Neural cell (in vitro differentiated cells): ENCODE results near the gene IMMP2L. TPM values are rescaled to one million over a fixed set of nuclear protein-coding genes. Genes with fewer than 3 reads are reported as not detected.

ENCODE experiments used
- H2AFZ ChIP-seq: fragments of 200-600, 300-800 bp; sonication (generic), shearing (Covaris generic); 2 replicates; pipeline ENCODE4 v1.6.0; 2014; ENCODE audit warnings: low read depth, mild to moderate bottlenecking, antibody characterized with exemption, low read length, moderate library complexity
- H3F3A ChIP-seq: fragments of 200-600 bp; shearing (Covaris generic); 2 replicates; pipeline ENCODE4 v1.6.1; 2016; ENCODE audit warnings: mild to moderate bottlenecking, moderate library complexity, mixed read lengths, antibody characterized with exemption, low read length; ENCODE audit not compliant: insufficient read depth, poor library complexity, severe bottlenecking
- H3K27ac ChIP-seq: fragments of 200-600, 300-800 bp; sonication (generic), shearing (Covaris generic); 2 replicates; pipeline ENCODE4 v1.5.1; 2014; ENCODE audit warnings: mild to moderate bottlenecking, low read length, moderate library complexity
- H3K27me3 ChIP-seq: fragments of 300-800, 200-600 bp; sonication (generic), shearing (Covaris generic); 2 replicates; pipeline ENCODE4 v1.6.0; 2014; ENCODE audit warnings: mild to moderate bottlenecking, low read depth, low read length, moderate library complexity; ENCODE audit not compliant: insufficient read depth
- H3K36me3 ChIP-seq: fragments of 300-800, 200-600 bp; sonication (generic), shearing (Covaris generic); 2 replicates; pipeline ENCODE4 v1.5.1; 2014; ENCODE audit warnings: mild to moderate bottlenecking, antibody characterized with exemption, low read length, moderate library complexity; ENCODE audit not compliant: insufficient read depth
- H3K4me2 ChIP-seq: fragments of 300-800, 200-600 bp; sonication (generic), shearing (Covaris generic); 2 replicates; pipeline ENCODE4 v1.6.0; 2014; ENCODE audit warnings: mild to moderate bottlenecking, low read length
- H3K4me3 ChIP-seq: fragments of 300-800, 200-600 bp; sonication (generic), shearing (Covaris generic); 2 replicates; pipeline ENCODE4 v1.5.1; 2014; ENCODE audit warnings: mild to moderate bottlenecking, low read length, moderate library complexity
- H3K79me2 ChIP-seq: fragments of 200-600 bp; shearing (Covaris generic); replicated peaks from 2 replicates; pipeline ENCODE4 v1.6.0; 2014; ENCODE audit warnings: mild to moderate bottlenecking, low read length, moderate library complexity; ENCODE audit not compliant: insufficient read depth
- H3K9ac ChIP-seq: fragments of 300-800, 200-600 bp; sonication (generic), shearing (Covaris generic); 2 replicates; pipeline ENCODE4 v1.6.1; 2016; ENCODE audit warnings: mild to moderate bottlenecking, low read length, mixed read lengths
- H3K9me2 ChIP-seq: fragments of 200-600 bp; shearing (Covaris generic); 2 replicates; pipeline ENCODE4 v1.6.1; 2016; ENCODE audit warnings: mild to moderate bottlenecking, low read length, mixed read lengths; ENCODE audit not compliant: insufficient read depth
- H3K9me3 ChIP-seq: fragments of 200-600, 300-800 bp; sonication (generic), shearing (Covaris generic); 2 replicates; pipeline ENCODE4 v1.6.1; 2016; ENCODE audit warnings: mild to moderate bottlenecking, mixed run types, low read length, moderate library complexity, mixed read lengths
- H4K20me1 ChIP-seq: fragments of 200-600 bp; shearing (Covaris generic); 2 replicates; pipeline ENCODE4 v1.6.1; 2016; ENCODE audit warnings: mild to moderate bottlenecking, mixed run types; ENCODE audit not compliant: insufficient read depth
- CTCF ChIP-seq: fragments of 450-650 bp; IDR thresholded peaks from 2 replicates; pipeline ENCODE4 v1.5.1; 2014; ENCODE audit warnings: antibody characterized with exemption, mild to moderate bottlenecking, moderate library complexity; ENCODE audit not compliant: poor library complexity, severe bottlenecking
- EP300 ChIP-seq: fragments of 450-650 bp; conservative IDR thresholded peaks from 2 replicates; pipeline ENCODE4 v1.6.1; 2014; ENCODE audit warnings: antibody characterized with exemption, mild to moderate bottlenecking, moderate library complexity; ENCODE audit not compliant: poor library complexity, severe bottlenecking
- EZH2 ChIP-seq: fragments of 200-600, 300-800 bp; shearing (Covaris generic), sonication (generic); IDR thresholded peaks from 2 replicates; pipeline ENCODE4 v1.6.1; 2014; ENCODE audit warnings: antibody characterized with exemption, low read length, borderline replicate concordance, mild to moderate bottlenecking; ENCODE audit not compliant: insufficient read depth, poor library complexity, severe bottlenecking
- MXI1 ChIP-seq: fragments of 450-650 bp; conservative IDR thresholded peaks from 2 replicates; pipeline ENCODE4 v1.6.1; 2014; ENCODE audit warnings: antibody characterized with exemption, mild to moderate bottlenecking; ENCODE audit not compliant: poor library complexity, severe bottlenecking
- POLR2AphosphoS5 ChIP-seq: IDR thresholded peaks from 2 replicates; pipeline ENCODE4 v1.6.1; 2012
- RAD21 ChIP-seq: fragments of 450-650 bp; conservative IDR thresholded peaks from 2 replicates; pipeline ENCODE4 v1.6.1; 2014; ENCODE audit warnings: antibody characterized with exemption, mild to moderate bottlenecking, moderate library complexity
- REST ChIP-seq: IDR thresholded peaks from 2 replicates; pipeline ENCODE4 v1.6.1; 2012; ENCODE audit warnings: borderline replicate concordance
- SMC3 ChIP-seq: fragments of 450-650 bp; conservative IDR thresholded peaks from 2 replicates; pipeline ENCODE4 v1.6.1; 2014; ENCODE audit warnings: antibody characterized with exemption, mild to moderate bottlenecking, moderate library complexity; ENCODE audit not compliant: poor library complexity
- TAF1 ChIP-seq: IDR thresholded peaks from 2 replicates; pipeline ENCODE4 v1.6.1; 2012; ENCODE audit warnings: low read depth
- polyA plus RNA-seq: library from polyadenylated mRNA; depleted of rRNA; stranded (reverse); fragments of >200 nt; gene quantifications from 2 replicates; pipeline ENCODE4 v1.2.3, GENCODE V29; 2014

Gene IMMP2L
- polyA plus RNA-seq, 1 donor from 2014 or later, result 9.7 TPM

- H3K4me2 ChIP-seq, result peak overlapping the region; percentile 56
Measured at GRCh38 chr7:111560773-111561653, 1.3 kb downstream of the IMMP2L start.

More at GRCh38 chr7:111560773-111561653, 1.3 kb downstream of the IMMP2L start:
- Histone ChIP-seq H3K9ac (peak overlapping the region; percentile 72), H3K36me3 (no peaks in the 10 kb centered on the region), H2AFZ (peak overlapping the region; percentile 77), H3K79me2 (no peaks in the 10 kb centered on the region), H3K9me3 (no peaks in the 10 kb centered on the region), H3F3A (no peaks in the 10 kb centered on the region), H3K27me3 (no peaks in the 10 kb centered on the region), H4K20me1 (no peaks in the 10 kb centered on the region), H3K9me2 (no peaks in the 10 kb centered on the region), H3K4me3 (peak overlapping the region; percentile 81), H3K27ac (no peak overlapping the region)
- TF ChIP-seq TAF1 (no peak), EP300 (no peak), SMC3 (no peak), REST (no peak), RAD21 (no peak), EZH2 (no peak), MXI1 (no peak), CTCF (no peak), POLR2AphosphoS5 (no peak)
